H7 (cell line): ENCODE measurements around the gene HERC2. TPM values are rescaled to one million over a fixed set of nuclear protein-coding genes. Genes with fewer than 3 reads are reported as not detected.
"Not testable (repeated sequence)": the region's sequence is repeated elsewhere in the genome, so short reads cannot be mapped to it uniquely, and the experiment has no call there.

Source experiments
- DNase-seq: peaks from one replicate; pipeline ENCODE4 v3.0.0; 2012
- H3K27me3 ChIP-seq: 2 replicates; pipeline ENCODE4 v1.6.0; 2011; ENCODE audit warnings: mild to moderate bottlenecking, low read length; ENCODE audit not compliant: control insufficient read depth, insufficient read depth
- H3K36me3 ChIP-seq: replicated peaks from 2 replicates; pipeline ENCODE4 v1.5.1; 2011; ENCODE audit warnings: low read length; ENCODE audit not compliant: control insufficient read depth, insufficient read depth
- H3K4me3 ChIP-seq: 2 replicates; pipeline ENCODE4 v1.5.1; 2011; ENCODE audit warnings: low read depth, mild to moderate bottlenecking, control low read depth, low read length, moderate library complexity; ENCODE audit not compliant: insufficient read depth
- total RNA-seq: library from RNA; depleted of rRNA; stranded (reverse); fragments of >200 nt; shearing (Covaris generic); gene quantifications from 2 replicates; pipeline ENCODE4 v1.2.3, GENCODE V29; 2014

Gene HERC2
- total RNA-seq, 1 experiment from 2014 or later, result 33.2 TPM

DNA sequence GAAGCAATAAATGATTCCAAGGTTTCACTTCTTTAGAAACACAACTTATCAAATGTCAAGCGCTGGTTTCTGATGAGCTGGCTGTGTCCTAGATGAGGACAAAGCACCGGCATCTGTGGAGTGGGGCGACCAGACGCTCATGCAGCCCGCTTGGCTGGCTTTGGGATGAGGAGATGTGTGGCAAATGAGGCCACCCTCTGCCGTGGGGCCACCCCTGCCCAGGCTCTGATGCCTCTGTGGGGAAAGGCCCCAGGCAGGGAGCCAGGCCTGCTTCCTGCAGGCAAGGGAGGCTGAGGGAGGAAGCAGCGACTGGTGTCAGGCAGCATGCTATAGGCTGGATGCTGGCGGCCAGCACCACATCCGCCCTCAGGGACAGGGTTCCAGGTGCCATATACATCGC lies 102.9 kb downstream of the HERC2 start:
- Histone ChIP-seq H3K36me3 (peaks cover 6% of the 10 kb centered on the region), H3K4me3 (no peak overlapping the region), H3K27me3 (no peaks in the 10 kb centered on the region)
- peak; percentile 18 for DNase-seq

- H3K4me3 ChIP-seq, H3K36me3 ChIP-seq, DNase-seq, H3K27me3 ChIP-seq: not testable (repeated sequence)
Observed at GRCh38 chr15:28216946-28217546, 104.9 kb downstream of the HERC2 start.

DNA sequence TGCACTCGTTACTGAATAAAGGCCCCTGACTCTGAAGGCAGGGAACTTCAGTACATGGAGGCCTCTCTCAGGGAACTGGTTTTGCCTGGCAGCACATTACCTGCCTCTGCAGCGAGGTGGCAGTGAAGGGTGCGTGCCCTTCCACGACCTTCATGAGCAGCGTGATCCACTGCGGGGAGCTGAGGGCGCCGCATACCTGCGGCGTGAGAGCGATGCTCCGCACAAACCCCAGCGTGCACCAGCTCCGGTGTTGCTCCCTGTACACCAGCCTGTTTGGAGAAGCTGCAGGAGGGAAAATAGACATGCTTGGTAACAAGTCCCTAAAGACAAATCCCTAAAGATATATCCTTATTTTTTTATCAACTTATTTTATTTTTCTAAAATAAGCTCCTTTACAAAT lies 106.5 kb downstream of the HERC2 start:
- not testable (repeated sequence) for H3K27me3 ChIP-seq, H3K4me3 ChIP-seq, DNase-seq, H3K36me3 ChIP-seq

- H3K4me3 ChIP-seq, H3K36me3 ChIP-seq, H3K27me3 ChIP-seq, DNase-seq: not testable (repeated sequence)
Observed at GRCh38 chr15:28214006-28214790, 107.8 kb downstream of the HERC2 start.

DNA sequence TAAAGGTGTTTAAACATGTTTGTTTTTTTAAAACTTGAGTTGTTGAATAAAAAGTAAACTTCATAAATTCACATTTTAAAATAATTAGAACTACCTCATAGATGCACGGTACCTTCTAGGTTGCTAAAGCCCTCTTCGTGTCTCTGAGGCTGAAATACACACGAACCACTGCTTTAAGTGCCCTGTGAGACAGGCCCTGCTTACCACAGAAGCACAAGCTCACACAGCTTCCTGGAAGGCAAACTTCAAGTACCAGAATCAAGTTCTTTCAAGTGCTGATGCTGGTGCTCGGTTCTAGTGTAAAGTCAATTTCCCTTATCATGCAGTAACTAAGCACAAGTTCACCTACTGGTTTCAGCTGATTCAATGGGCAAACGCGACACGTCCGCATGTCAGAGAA lies 108.6 kb downstream of the HERC2 start:
- H3K27me3 ChIP-seq, H3K4me3 ChIP-seq, H3K36me3 ChIP-seq, DNase-seq: not testable (repeated sequence)

DNA sequence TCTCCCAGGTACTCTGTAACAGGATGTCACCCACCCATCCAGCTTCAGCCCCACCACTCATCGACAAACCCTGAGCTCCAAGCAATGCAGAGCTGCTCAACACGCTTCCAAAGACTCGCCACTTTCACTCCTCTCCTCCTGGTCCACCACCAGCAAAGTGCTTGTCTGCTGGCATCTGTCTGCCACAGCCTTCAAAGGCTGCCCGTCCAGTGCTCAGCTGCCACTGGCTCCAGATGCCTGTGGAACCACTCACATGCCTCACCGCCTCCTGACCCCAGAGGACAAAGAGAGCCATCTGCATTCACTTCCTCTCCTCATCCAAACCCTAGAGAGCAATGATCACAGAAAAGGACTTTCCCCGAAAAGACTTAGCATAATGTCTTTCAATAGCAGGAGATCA lies 113.4 kb downstream of the HERC2 start:
- H3K27me3 ChIP-seq, result no peaks in the 10 kb centered on the region
- DNase-seq, result no peak
- H3K36me3 ChIP-seq, result no peaks in the 10 kb centered on the region
- no peak overlapping the region for H3K4me3 ChIP-seq

GRCh38 chr15:28205640-28206039 lies 116.3 kb downstream of the HERC2 start:
- not testable (repeated sequence) for H3K36me3 ChIP-seq, H3K4me3 ChIP-seq, DNase-seq, H3K27me3 ChIP-seq

DNA sequence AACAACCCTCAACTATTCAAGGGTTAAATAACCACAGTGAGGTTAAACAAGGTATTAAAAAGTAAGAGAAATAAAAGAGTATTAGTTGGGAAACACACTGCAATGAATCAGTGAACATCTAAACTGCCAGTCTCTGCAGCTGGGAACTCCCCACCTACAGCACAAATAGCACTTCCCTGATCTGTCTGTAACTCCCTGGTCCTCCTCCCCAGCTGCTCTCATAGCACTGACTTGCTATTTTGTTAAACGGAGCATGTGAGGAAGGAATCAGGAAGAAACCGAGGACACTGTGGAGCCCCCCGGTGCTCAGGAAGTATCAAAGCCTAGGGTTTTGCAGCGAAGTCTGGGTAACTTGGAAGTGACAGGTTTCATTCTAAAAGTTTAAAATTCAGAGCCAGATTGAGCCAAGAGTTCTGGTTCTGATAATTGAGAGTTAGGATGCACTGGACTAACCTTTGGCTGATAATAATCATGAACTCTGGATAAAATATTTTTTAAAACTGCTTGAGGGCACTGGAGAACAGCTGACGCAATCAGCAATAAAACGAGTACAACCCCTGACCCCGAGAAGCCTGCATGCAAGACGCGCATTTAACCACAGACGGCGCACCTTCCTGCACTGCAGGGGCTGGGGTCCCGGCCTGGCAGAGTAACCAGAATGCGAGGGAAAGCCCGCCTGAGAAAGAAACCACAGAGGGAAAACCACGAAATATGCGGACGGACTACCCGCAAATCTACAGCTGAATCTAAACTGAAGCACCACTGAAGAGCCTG lies 118.7 kb downstream of the HERC2 start:
- DNase-seq, result not testable (repeated sequence)

DNA sequence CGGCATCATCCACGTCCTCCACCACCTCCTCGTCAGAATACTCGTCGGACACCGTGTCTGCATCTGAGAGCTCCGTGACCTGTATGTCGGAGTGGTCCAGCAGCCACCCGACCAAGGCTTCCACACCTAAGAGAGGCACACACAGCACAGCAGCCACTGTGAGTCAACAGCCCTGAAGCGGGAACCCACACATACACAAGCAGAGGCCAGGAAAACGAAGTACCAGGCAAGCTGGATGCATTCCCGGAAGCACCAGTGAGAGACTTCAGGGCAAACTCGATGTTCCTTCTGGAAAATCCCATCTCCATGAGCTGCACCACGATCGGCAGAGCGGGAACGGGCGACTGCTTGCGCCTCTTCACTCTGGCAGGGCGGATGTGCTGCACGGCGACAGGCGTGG lies 119.9 kb downstream of the HERC2 start:
- H3K4me3 ChIP-seq, H3K27me3 ChIP-seq, H3K36me3 ChIP-seq, DNase-seq: not testable (repeated sequence)

More for the DNA sequence above, 118.7 kb downstream of the HERC2 start:
- H3K4me3 ChIP-seq, H3K36me3 ChIP-seq, H3K27me3 ChIP-seq: not testable (repeated sequence)

- H3K4me3 ChIP-seq, DNase-seq: not testable (repeated sequence)
Observed at GRCh38 chr15:28198215-28198614, 123.8 kb downstream of the HERC2 start.

DNA sequence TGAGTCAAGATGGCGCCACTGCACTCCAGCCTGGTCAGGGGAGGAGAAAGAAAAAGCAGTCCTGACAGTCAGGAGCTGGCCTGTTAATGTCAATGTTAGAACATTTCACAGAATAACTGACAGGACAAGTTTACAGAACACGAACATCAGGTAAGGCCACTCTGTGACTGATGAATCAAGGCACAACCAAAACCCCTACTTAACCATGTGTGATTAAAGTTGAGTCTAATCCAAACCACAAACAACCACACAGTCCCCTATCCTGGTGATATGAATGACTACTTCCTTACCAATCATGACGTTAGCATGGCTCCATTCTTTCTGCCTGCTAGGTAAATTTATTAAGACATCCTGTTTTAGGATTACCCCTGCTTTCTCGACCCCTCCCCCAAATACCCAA lies 124.3 kb downstream of the HERC2 start:
- not testable (repeated sequence) for H3K4me3 ChIP-seq, H3K36me3 ChIP-seq, DNase-seq, H3K27me3 ChIP-seq

More at GRCh38 chr15:28198215-28198614, 123.8 kb downstream of the HERC2 start:
- not testable (repeated sequence) for H3K27me3 ChIP-seq, H3K36me3 ChIP-seq

- H3K4me3 ChIP-seq, H3K27me3 ChIP-seq, DNase-seq, H3K36me3 ChIP-seq: not testable (repeated sequence)
Observed at GRCh38 chr15:28196581-28196980, 125.4 kb downstream of the HERC2 start.

DNA sequence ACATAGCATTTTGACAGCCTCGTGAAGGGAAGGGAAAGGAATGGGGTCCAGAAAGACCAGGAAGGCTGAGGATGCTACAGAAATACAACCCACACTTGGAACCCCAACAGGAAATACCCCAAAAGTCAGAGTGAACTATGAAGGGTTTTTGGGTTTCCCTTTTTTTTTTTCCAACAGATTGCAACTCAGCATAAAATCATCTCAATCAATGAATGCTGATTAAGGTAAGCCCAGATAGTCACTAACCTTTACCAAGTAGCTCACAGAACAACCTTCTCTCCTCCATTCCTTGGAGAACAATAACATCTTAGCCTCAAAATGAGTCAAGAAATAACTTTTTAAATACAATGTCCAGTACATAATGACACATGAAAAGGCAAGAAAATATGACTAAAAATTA lies 129.2 kb downstream of the HERC2 start:
- Histone ChIP-seq H3K4me3 (no peak overlapping the region), H3K27me3 (no peaks in the 10 kb centered on the region), H3K36me3 (no peaks in the 10 kb centered on the region; the same call in 1 of the 2 replicates)
- no peak for DNase-seq

DNA sequence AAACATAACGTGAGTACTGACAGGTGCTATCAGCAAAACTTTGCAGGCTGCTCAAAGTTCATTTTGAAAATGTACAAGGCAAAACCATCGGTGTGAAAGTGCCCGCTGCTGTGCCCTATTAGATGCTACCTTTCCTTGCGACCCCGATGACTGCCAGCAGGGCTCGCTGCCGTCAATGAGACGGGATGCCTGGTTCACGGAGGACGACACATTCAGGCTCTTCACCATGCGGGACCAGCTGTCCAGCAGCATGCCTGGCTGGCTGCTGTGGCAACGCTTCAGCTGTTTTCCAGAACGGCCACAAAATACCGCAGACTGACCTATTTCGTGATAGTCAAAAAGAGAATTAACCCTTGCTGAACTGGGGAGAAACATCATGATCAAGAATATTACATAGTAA lies 130.1 kb downstream of the HERC2 start:
- Histone ChIP-seq H3K27me3 (no peaks in the 10 kb centered on the region), H3K4me3 (no peak overlapping the region), H3K36me3 (no peaks in the 10 kb centered on the region; the same call in 1 of the 2 replicates)
- DNase-seq, result peak; percentile 63
